Lung microvascular endothelial cell (primary cell): Measurements from ENCODE around the gene KIF26A. TPM values are rescaled to one million over a fixed set of nuclear protein-coding genes. Genes with fewer than 3 reads are reported as not detected.

ENCODE experiments used
- DNase-seq, 2 donors: peaks; one replicate each; pipeline versions ENCODE4 v3.0.0 to v3.0.0-alpha.2; 2010; ENCODE audit warnings: low read depth in 2 of 2
- total RNA-seq: library from RNA; depleted of rRNA; stranded (reverse); fragments of >200 nt; gene quantifications from 2 replicates; pipeline ENCODE4 v1.2.1, GENCODE V29; 2014

Gene KIF26A
- total RNA-seq, 1 donor from 2014 or later, result 24.0 TPM

- no peak for DNase-seq
These were observed 38.2 kb downstream of the KIF26A start for GRCh38 chr14:104176611-104177010.

GRCh38 chr14:104177411-104177810, 39.0 kb downstream of the KIF26A start:
- DNase-seq, result no peak

GRCh38 chr14:104178279-104178678, 39.9 kb downstream of the KIF26A start:
- DNase-seq, result no peak

- DNase-seq, result no peak
These were observed 40.7 kb downstream of the KIF26A start for GRCh38 chr14:104179126-104179525.

GRCh38 chr14:104179564-104180129, 41.3 kb downstream of the KIF26A start:
- DNase-seq, result no peak

GRCh38 chr14:104180561-104181165, 42.3 kb downstream of the KIF26A start:
- no peak for DNase-seq

GRCh38 chr14:104181761-104182530, 43.6 kb downstream of the KIF26A start:
- peak in 1 of 2 donors; percentile 16 for DNase-seq

GRCh38 chr14:104182857-104183425, 44.6 kb downstream of the KIF26A start:
- DNase-seq, result no peak

- DNase-seq, result no peak
These were observed 45.4 kb downstream of the KIF26A start for GRCh38 chr14:104183796-104184195.

- peak; percentile 19 to 24 for DNase-seq
These were observed 46.1 kb downstream of the KIF26A start for GRCh38 chr14:104184506-104184905.

- DNase-seq, result peak; percentile 12 to 80
These were observed 46.6 kb downstream of the KIF26A start for GRCh38 chr14:104184911-104185499.

GRCh38 chr14:104185916-104186495, 47.6 kb downstream of the KIF26A start:
- DNase-seq, result no peak

GRCh38 chr14:104186575-104186974, 48.2 kb downstream of the KIF26A start:
- DNase-seq, result no peak

- DNase-seq, result no peak
These were observed 48.9 kb downstream of the KIF26A start for GRCh38 chr14:104187121-104187889.

GRCh38 chr14:104187931-104188726, 49.7 kb downstream of the KIF26A start:
- DNase-seq, result no peak

GRCh38 chr14:104188727-104189400, 50.5 kb downstream of the KIF26A start:
- no peak for DNase-seq

- no peak for DNase-seq
These were observed 51.4 kb downstream of the KIF26A start for GRCh38 chr14:104189629-104190335.

- no peak for DNase-seq
These were observed 52.1 kb downstream of the KIF26A start for GRCh38 chr14:104190396-104191000.
